KOPT-K1 (cell line): ENCODE results near the gene XXYLT1.
"Not testable (repeated sequence)": the region's sequence is repeated elsewhere in the genome, so short reads cannot be mapped to it uniquely, and the experiment has no call there.

Experiments used
- H3K27ac ChIP-seq: fragments of 200-600 bp; sonication (generic); 2 replicates; pipeline ENCODE4 v1.5.1; 2016; ENCODE audit warnings: antibody characterized with exemption, mild to moderate bottlenecking, low read depth, low read length; ENCODE audit not compliant: poor library complexity, severe bottlenecking
- H3K36me3 ChIP-seq: fragments of 200-600 bp; sonication (generic); 2 replicates; pipeline ENCODE4 v1.5.1; 2017; ENCODE audit warnings: antibody characterized with exemption, mild to moderate bottlenecking, low read length, moderate library complexity; ENCODE audit not compliant: insufficient read depth
- H3K9me3 ChIP-seq: fragments of 200-600 bp; sonication (generic); 2 replicates; pipeline ENCODE4 v1.5.1; 2017; ENCODE audit warnings: antibody characterized with exemption, low read length, mild to moderate bottlenecking; ENCODE audit not compliant: insufficient read depth, poor library complexity, severe bottlenecking

XXYLT1 gene

DNA sequence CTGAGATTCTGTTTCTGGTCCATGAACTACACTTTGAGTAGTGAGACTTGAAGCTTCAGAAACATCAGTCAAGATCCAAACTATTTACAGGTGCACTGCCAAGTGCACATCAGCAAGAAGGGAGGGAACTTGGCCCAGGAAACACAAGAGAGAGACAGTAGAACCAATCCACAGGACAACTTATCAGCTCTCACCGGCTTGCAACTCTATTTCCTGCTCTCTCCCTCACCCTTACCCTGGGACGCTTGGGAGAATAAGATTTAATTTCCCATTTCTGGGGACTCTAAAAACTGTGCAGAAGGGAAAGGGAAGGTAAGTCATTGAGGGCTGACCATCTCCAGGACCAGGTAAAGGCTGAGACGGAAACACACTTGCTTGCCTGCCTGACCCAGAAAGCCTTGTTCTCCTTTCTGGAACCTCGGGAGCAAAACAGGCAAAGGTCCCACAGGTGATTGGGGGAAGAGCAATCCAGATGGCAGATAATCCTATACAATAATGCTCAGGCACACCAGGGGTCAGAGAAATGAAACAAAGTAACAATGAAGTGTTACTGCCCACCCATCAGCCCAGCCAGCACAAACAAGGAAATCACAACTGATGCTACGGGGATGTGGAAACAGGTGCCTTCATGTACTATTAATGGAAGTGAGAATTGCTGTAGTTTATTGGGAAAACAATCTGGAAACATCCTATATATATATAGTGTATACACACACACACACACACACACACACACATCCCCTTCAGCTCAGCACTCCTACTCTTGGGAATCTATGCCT is 154.4 kb downstream of the XXYLT1 start:
- Histone ChIP-seq H3K9me3 (no peaks in the 10 kb centered on the region), H3K27ac (no peak overlapping the region), H3K36me3 (no peaks in the 10 kb centered on the region)

- Histone ChIP-seq H3K27ac (no peak overlapping the region), H3K36me3 (no peaks in the 10 kb centered on the region), H3K9me3 (no peaks in the 10 kb centered on the region)
Measured at GRCh38 chr3:195115600-195116406, 155.2 kb downstream of the XXYLT1 start.

DNA sequence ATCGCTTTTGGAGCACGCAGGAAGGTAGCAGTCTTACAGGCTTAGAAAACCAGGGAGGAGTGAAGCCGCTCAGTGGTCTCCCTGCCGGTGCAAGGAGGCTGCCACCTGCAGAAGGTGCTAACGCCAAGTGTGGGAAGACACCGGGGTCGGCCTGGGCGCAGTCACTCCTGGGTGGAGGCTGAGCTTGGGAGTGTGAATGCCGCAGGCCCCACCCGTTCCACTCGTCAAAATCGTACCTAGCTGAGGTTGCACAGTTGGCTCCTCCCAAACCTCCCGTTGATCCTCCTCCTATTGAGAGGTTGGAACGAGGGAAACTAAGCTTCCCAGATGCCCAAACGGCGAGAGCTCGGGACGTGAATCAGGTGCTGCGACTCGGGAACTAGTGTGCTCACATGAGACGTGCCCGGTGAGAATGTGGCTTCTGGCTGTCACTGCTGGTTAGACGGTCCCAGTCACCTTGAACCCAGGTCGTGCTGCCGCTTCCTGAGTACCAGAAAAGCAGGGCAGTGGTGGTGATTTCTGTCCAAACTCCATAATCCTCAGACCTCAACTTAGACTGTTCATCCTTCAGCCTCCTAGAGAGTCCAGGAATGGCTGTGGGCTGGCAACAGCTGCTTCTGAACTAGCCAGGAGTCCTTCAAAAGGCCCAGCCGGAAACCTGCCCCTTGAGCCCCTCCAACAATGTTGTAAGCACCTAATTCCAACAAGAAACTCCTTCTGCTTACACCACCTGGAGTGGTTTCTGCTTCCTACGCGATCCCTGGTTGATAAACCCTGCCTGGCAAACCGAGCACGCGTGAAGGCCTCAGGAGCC is 156.0 kb downstream of the XXYLT1 start:
- no peak overlapping the region for H3K27ac ChIP-seq
- H3K36me3 ChIP-seq = peaks cover 6% of the 10 kb centered on the region; the same call in 1 of the 2 replicates
- H3K9me3 ChIP-seq = no peaks in the 10 kb centered on the region

GRCh38 chr3:195113536-195114425 is 157.2 kb downstream of the XXYLT1 start:
- no peaks in the 10 kb centered on the region for H3K9me3 ChIP-seq
- no peak overlapping the region for H3K27ac ChIP-seq
- peaks cover 15% of the 10 kb centered on the region; the same call in 1 of the 2 replicates for H3K36me3 ChIP-seq

- Histone ChIP-seq H3K36me3 (peaks cover 15% of the 10 kb centered on the region; the same call in 1 of the 2 replicates), H3K9me3 (no peaks in the 10 kb centered on the region)
Measured at GRCh38 chr3:195113048-195113447, 157.9 kb downstream of the XXYLT1 start.

GRCh38 chr3:195112361-195112791 is 158.6 kb downstream of the XXYLT1 start:
- Histone ChIP-seq H3K27ac (no peak overlapping the region), H3K9me3 (no peaks in the 10 kb centered on the region), H3K36me3 (peaks cover 15% of the 10 kb centered on the region; the same call in 1 of the 2 replicates)

More at GRCh38 chr3:195113048-195113447, 157.9 kb downstream of the XXYLT1 start:
- H3K27ac ChIP-seq = no peak overlapping the region

- Histone ChIP-seq H3K27ac (no peak overlapping the region), H3K36me3 (peaks cover 15% of the 10 kb centered on the region; the same call in 1 of the 2 replicates), H3K9me3 (no peaks in the 10 kb centered on the region)
Measured at GRCh38 chr3:195111766-195112165, 159.2 kb downstream of the XXYLT1 start.

DNA sequence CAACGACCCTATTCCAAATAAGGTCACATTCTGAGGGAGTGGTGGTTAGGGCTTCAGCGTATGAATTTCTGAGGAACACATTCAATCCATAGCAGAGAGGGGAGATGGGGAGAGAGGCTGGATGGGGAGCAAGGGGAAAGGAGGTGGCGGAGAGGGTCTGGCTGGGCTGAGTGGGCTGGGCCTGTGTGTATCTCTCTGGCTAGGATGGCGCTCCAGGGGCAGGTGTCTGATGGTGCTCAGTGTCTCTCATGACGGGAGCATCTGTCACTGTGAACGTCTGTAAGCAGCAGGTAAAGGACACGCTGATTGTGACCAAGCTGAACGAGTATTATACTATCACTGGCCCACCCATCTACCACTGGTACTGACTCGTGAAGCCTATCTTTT is 159.6 kb downstream of the XXYLT1 start:
- H3K36me3 ChIP-seq = peaks cover 15% of the 10 kb centered on the region; the same call in 1 of the 2 replicates
- H3K9me3 ChIP-seq = no peaks in the 10 kb centered on the region
- no peak overlapping the region for H3K27ac ChIP-seq

DNA sequence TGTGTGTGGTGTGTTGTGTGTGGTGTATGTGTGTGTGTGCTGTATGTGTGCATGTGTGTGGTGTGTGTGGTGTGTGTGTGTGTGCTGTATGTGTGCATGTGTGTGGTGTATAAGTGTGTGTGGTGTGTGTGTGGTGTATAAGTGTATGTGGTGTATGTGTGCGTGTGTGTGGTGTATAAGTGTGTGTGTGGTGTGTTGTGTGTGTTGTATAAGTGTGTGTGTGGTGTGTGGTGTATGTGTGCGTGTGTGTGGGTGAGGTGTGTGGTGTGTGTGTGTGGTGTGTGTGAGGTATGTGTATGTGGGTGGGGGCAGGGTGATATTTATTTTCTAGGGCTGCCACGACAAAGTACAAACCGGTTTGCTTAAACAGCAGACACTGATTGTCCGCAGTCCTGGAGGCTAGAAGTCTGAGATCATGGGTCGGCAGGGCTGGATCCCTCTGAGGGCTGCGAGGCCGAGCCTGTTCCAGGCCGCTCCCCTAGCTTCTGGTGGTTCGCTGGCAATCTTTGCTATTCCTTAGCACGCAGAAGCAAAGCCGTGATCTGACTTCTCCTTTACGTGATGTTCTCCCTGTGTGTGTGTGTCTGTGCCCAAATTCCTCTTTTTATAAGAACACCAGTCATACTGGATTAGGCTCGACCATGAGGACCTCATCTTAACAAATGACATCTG is 160.2 kb downstream of the XXYLT1 start:
- Histone ChIP-seq H3K27ac (no peak overlapping the region), H3K9me3 (no peaks in the 10 kb centered on the region), H3K36me3 (peaks cover 15% of the 10 kb centered on the region; the same call in 1 of the 2 replicates)

GRCh38 chr3:195109098-195109657 is 161.8 kb downstream of the XXYLT1 start:
- Histone ChIP-seq H3K9me3 (no peaks in the 10 kb centered on the region), H3K36me3 (peaks cover 15% of the 10 kb centered on the region; the same call in 1 of the 2 replicates), H3K27ac (no peak overlapping the region)

DNA sequence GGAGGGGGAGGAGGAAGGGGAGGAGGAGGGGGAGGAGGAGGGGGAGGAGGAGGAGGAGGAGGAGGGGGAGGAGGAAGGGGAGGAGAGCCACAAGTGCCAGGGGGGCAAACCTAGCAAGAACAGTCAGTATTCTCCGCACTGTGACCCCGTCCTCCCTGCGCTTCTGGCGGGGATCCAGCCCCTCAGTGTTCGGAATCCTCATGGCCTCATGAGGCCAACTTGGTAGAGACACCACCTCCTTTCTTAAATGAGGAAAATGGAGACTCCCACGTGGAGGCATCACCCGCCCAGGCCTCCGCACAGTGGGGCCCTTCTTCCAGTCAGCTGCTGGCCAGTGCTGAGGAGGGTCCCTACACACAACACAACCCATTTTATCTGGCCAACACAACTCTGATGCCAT is 163.4 kb downstream of the XXYLT1 start:
- no peaks in the 10 kb centered on the region for H3K9me3 ChIP-seq
- peaks cover 15% of the 10 kb centered on the region; the same call in 1 of the 2 replicates for H3K36me3 ChIP-seq
- H3K27ac ChIP-seq = no peak overlapping the region

- peaks cover 15% of the 10 kb centered on the region; the same call in 1 of the 2 replicates for H3K36me3 ChIP-seq
- H3K27ac ChIP-seq, H3K9me3 ChIP-seq: not testable (repeated sequence)
Measured at GRCh38 chr3:195107031-195107430, 163.9 kb downstream of the XXYLT1 start.

GRCh38 chr3:195106418-195106906 is 164.5 kb downstream of the XXYLT1 start:
- no peaks in the 10 kb centered on the region for H3K9me3 ChIP-seq
- no peak overlapping the region for H3K27ac ChIP-seq
- peaks cover 15% of the 10 kb centered on the region; the same call in 1 of the 2 replicates for H3K36me3 ChIP-seq
